NCI-H1048 (cell line): ENCODE measurements around the gene FAM120AOS.
"Not testable (repeated sequence)": the region's sequence is repeated elsewhere in the genome, so short reads cannot be mapped to it uniquely, and the experiment has no call there.

Source experiments
- DNase-seq: peaks from one replicate; lab custom pipeline; 2025; lab: John Stamatoyannopoulos, UW

The FAM120AOS gene

GRCh38 chr9:93467062-93467416, 13.7 kb upstream of the FAM120AOS start:
- DNase-seq = peak; percentile 59

GRCh38 chr9:93466416-93467061, 13.2 kb upstream of the FAM120AOS start:
- DNase-seq = no peak

GRCh38 chr9:93465855-93466254, 12.5 kb upstream of the FAM120AOS start:
- no peak for DNase-seq

- no peak for DNase-seq
Measured at GRCh38 chr9:93464876-93465275, 11.5 kb upstream of the FAM120AOS start.

- DNase-seq = no peak
Measured at GRCh38 chr9:93464395-93464794, 11.0 kb upstream of the FAM120AOS start.

GRCh38 chr9:93463638-93464248, 10.4 kb upstream of the FAM120AOS start:
- no peak for DNase-seq

GRCh38 chr9:93461821-93462220, 8.4 kb upstream of the FAM120AOS start:
- DNase-seq = no peak

- DNase-seq = no peak
Measured at GRCh38 chr9:93461414-93461743, 8.0 kb upstream of the FAM120AOS start.

- DNase-seq = no peak
Measured at GRCh38 chr9:93460689-93461413, 7.5 kb upstream of the FAM120AOS start.

- DNase-seq = no peak
Measured at GRCh38 chr9:93459432-93459847, 6.1 kb upstream of the FAM120AOS start.

GRCh38 chr9:93458712-93459111, 5.3 kb upstream of the FAM120AOS start:
- no peak for DNase-seq

GRCh38 chr9:93457006-93457405, 3.6 kb upstream of the FAM120AOS start:
- DNase-seq = no peak

GRCh38 chr9:93456504-93456903, 3.1 kb upstream of the FAM120AOS start:
- no peak for DNase-seq

- no peak for DNase-seq
Measured at GRCh38 chr9:93456022-93456421, 2.6 kb upstream of the FAM120AOS start.

- DNase-seq = no peak
Measured at GRCh38 chr9:93452710-93453046, 703 bp downstream of the FAM120AOS start.

- no peak for DNase-seq
Measured at GRCh38 chr9:93451849-93452709, 1.3 kb downstream of the FAM120AOS start.

- DNase-seq = peak; percentile 68
Measured at GRCh38 chr9:93450945-93451815, 2.2 kb downstream of the FAM120AOS start, which contains the start of gene FAM120A. FAM120A (plus strand) TSS chr9:93451685; CDS start chr9:93451916, 231 bp downstream.

- no peak for DNase-seq
Measured at GRCh38 chr9:93447655-93448054, 5.7 kb downstream of the FAM120AOS start.

GRCh38 chr9:93446073-93446472, 7.3 kb downstream of the FAM120AOS start:
- DNase-seq = no peak

- no peak for DNase-seq
Measured at GRCh38 chr9:93440896-93441580, 12.3 kb downstream of the FAM120AOS start.

- not testable (repeated sequence) for DNase-seq
Measured at GRCh38 chr9:93439301-93439700, 14.1 kb downstream of the FAM120AOS start.
